Activated CD4-positive, CD25-positive, alpha-beta regulatory T cell (primary cell): Measurements from ENCODE around the gene PRR12.

Experiments
- DNase-seq, 4 experiments: peaks; one replicate each; lab custom pipeline; 2025; lab: John Stamatoyannopoulos, UW

The PRR12 gene

GRCh38 chr19:49665351-49666119 lies 74.6 kb downstream of the PRR12 start, which contains the start of the genes BCL2L12 and IRF3:
TSS of gene BCL2L12 (plus strand) at chr19:49665933. CDS start at chr19:49666693, 760 bp downstream.
TSS of gene IRF3 (minus strand) at chr19:49665857. CDS start at chr19:49664838, 1,019 bp downstream.
- DNase-seq = peak; percentile 97 to 99 (median 99)

GRCh38 chr19:49666120-49666444 lies 75.1 kb downstream of the PRR12 start:
- no peak for DNase-seq

- DNase-seq = no peak
Measured at GRCh38 chr19:49667473-49667872, 76.5 kb downstream of the PRR12 start.

- no peak for DNase-seq
Measured at GRCh38 chr19:49669516-49669915, 78.5 kb downstream of the PRR12 start.

- DNase-seq = peak; percentile 52 to 62 (median 59)
Measured at GRCh38 chr19:49672131-49672919, 81.3 kb downstream of the PRR12 start.
